HG02884 (cell line): ENCODE results near the gene TMEM45A.
"Not testable (repeated sequence)": the region's sequence is repeated elsewhere in the genome, so short reads cannot be mapped to it uniquely, and the experiment has no call there.

ENCODE experiments used
- ATAC-seq: cut with Tn5 transposase; IDR thresholded peaks from one replicate; pipeline ENCODE4 v1.9.1; 2021; ENCODE audit warnings: mild to moderate bottlenecking, moderate library complexity; ENCODE audit not compliant: unreplicated experiment

TMEM45A gene

DNA sequence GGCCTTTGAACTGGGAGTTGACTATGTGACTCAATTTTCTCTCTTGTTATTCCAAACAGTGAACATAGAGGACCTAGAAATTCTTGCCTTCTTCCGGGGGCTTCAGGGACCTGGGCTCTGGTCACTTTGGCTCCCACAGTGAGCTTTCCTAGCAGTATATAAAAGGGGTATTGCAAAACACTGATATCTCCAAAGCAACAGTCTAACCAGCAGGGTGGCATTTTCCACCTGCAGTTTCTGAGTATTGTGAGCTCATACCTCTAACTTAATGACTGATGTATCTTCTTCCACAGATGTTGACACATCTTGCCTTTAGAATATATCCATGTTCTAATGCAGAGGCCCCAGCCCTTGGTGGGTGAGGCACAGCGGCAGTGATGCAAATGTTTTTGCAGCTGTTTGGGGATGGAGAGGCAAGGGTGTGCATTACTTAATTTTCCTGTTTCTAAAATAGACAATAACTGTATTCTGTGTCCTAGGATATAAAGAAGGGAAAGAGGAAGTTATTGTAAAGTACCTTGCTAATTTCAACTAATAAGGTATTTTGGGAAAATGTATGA lies 71.3 kb downstream of the TMEM45A start:
- no peak for ATAC-seq

GRCh38 chr3:100570811-100571210 lies 78.4 kb downstream of the TMEM45A start:
- ATAC-seq, result no peak

DNA sequence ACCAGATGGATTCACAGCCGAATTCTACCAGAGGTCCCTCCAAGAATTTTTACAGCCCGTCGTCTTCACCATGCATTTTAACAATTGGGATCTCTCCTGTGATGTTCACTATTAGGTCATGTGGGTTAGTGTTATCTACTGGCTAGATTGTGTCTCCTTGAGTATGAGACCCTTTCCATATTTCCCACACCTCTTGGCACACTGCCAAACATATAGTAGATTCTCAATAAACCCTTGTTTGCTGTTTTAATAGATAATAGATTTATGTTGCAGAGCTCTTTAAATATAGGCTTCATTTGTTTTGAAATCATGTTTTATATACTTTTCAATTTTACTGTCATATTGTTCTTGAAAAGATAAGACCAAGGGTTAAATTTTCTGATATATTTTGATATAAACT lies 82.1 kb downstream of the TMEM45A start:
- ATAC-seq, result no peak

DNA sequence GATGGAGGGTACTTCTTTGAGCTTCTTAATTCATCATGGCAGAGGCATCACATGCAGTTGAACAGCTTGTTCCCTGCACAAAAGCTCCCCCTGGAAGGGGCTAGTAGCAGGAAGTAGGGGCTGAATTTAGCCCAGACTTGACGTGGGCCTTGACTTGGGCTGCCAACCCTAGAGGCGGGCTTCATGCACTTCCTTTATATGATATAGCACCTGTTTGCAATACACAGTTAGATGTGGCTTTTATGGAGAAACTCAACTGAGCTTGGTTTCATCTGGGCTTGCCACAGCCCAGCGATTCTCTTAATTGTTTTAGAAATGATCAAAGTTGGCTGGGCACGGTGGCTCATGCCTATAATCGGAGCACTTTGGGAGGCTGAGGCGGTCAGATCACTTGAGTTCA lies 83.3 kb downstream of the TMEM45A start:
- ATAC-seq, result no peak

DNA sequence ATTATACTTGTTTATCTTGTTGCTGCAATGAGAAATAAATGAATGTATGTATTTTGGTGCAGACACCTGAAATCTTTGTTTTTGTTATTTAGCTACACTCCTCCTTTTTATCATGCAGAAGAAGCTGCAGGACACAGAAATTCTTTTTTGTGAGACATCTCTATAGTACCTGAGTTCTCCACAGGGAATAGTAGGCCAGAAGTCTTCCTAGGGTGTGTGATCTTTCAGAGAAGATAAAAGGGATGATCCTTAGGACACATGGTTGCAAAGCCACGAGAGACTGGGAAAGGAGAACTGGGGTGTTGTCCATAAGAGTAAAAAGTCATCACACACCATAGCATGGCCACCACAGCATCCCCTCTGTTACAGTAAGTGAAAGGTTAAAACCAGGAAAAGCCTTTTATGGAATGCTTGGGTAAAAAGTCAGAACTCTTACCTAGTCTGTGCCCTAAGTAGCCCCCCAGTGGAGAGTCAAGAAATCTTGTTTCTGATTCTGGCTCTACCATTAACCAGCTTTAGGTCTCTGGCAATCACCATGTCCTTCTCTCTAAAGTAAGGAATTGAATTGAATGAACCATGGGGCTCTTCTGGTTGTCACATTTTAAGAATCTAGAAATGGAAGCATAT lies 85.1 kb downstream of the TMEM45A start:
- ATAC-seq, result no peak

DNA sequence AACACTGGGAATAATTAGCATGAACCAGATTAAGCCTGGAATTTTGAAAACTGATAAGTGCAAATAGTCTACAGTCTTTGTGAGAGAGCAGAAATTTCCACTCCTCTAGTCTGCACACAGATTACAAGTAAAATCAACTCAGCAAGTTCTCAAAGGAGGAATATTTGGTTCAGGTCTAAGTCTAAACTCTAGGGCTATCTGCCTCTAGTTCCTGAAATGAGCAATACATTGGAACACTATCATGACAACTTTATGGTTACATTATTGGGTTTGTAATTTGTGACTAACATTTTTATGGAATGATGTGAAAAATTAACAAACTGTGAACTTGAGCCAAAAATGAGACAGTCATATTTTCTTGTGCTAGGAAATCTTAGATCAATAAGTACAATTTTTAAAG lies 86.2 kb downstream of the TMEM45A start:
- ATAC-seq, result no peak

DNA sequence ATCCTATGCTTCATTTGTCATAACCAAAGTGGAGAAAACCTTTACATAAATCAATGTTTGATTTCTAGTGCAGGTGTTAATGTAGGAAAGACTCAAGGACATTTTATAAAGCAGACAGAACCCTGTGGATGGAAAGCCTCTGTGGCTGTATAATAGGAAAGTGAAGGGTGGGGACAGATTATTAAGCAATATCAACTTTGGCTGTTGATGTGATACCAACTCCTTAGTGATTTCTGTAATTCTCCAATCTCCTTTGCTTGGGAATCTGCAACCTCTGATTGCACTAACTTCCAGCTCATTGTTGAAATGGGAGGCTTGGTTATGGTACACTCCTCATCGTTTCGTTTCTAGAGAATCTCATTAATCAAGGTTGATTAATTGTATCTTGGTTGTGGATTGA lies 87.7 kb downstream of the TMEM45A start:
- ATAC-seq, result no peak

GRCh38 chr3:100581650-100582049 lies 89.2 kb downstream of the TMEM45A start:
- no peak for ATAC-seq

GRCh38 chr3:100582157-100582556 lies 89.7 kb downstream of the TMEM45A start:
- not testable (repeated sequence) for ATAC-seq

GRCh38 chr3:100584101-100584660 lies 91.8 kb downstream of the TMEM45A start:
- no peak for ATAC-seq

DNA sequence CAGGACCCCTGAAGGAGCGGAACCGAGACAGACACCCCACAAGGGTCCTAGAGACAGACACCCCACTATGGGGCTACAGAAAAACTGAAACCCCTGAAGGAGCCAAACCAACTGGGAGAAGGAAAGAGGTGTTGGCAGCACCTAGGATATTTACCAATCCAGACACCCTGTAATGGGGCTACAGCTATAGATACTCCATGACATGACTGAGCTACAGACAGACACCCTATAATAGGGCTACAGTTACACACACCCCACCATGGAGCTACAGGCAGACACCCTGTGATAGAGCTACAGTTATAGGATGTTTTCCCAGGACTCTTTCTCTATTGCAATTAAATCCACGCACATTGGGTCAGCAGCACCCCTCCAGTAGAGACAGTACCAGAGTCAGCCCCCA lies 94.4 kb downstream of the TMEM45A start:
- ATAC-seq, result no peak

DNA sequence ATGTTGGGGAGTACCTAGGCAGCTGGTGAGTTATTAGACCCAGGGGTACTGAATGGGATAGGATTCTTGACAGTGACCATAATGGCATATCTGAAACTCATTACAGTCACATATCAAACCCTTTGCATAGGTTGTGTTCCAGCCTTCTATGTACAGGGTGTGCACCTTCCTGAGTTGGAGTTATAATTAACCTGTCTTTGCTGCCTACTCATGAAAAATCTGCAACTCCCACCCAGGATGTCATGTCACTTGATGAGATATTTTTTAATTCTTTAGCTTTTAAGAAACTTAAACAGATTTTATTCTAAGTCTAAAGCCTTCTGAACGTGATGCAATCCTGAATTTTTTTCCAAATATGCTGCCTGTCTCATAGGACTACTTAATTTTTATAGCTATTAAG lies 95.8 kb downstream of the TMEM45A start:
- no peak for ATAC-seq

DNA sequence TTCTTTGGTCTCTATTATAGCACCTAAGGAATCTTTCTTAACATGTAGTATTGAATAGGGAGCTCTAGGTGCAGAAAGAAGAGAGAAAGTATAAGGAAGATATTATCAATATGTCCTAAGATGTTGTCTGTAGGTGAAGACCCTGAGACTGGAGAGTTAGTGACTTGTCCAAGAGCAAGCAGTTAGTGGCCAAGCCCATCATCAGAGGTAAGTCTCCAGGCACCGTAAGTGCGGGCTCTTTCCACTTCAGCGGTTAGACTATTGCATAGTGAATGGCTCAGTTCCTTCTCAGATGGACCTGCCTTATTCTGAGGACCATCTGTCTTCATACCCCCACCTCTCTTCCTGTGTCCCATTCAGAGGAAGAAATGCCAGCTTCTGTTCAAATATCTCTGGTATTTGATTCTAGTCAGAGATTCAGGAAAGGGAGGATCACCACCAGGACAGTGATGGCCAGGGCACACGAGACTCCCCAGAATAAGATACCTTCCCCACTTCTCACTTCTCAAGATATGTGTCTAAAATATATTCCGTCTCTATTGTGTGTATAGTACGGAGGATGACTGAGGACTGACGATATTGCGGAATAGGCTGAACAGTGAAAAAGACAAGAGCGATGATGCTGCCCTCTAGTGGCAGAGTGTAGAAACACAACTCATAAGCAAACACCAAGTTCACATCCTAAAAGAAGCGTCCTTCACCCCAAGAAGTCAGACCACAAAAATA lies 97.9 kb downstream of the TMEM45A start:
- ATAC-seq, result peak; percentile 84

DNA sequence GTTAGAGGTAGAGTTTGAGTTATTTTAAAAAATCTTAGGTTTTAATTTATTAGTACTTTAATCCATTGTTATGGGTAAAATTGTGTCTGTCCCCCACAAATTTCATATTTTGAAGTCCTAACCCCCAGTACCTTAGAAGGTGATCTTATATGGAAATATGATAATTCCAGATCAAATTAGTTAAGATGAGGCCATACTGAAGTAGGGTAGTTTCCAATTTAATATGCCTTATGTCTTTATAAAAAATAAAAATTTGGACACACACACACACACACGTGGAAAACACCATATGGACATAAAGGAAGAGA lies 98.4 kb downstream of the TMEM45A start:
- no peak for ATAC-seq

DNA sequence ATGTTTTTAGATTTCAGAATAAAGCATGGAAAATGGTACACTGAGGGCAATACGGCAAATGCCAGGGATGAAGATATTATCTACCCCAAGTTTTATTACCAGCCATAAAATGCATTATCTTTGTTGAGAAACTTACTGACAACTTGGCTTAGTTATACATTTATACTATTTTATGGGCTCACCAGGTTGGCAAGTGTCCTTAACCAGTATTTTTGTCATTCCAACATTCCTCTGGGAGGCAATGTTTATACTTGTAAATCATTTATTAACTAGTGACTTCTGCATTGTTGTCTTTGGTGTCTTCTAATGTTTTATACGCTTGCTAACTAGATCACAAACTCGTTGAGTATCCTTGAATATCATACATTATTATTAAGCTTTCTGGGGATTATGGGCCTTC lies 99.0 kb downstream of the TMEM45A start:
- no peak for ATAC-seq

DNA sequence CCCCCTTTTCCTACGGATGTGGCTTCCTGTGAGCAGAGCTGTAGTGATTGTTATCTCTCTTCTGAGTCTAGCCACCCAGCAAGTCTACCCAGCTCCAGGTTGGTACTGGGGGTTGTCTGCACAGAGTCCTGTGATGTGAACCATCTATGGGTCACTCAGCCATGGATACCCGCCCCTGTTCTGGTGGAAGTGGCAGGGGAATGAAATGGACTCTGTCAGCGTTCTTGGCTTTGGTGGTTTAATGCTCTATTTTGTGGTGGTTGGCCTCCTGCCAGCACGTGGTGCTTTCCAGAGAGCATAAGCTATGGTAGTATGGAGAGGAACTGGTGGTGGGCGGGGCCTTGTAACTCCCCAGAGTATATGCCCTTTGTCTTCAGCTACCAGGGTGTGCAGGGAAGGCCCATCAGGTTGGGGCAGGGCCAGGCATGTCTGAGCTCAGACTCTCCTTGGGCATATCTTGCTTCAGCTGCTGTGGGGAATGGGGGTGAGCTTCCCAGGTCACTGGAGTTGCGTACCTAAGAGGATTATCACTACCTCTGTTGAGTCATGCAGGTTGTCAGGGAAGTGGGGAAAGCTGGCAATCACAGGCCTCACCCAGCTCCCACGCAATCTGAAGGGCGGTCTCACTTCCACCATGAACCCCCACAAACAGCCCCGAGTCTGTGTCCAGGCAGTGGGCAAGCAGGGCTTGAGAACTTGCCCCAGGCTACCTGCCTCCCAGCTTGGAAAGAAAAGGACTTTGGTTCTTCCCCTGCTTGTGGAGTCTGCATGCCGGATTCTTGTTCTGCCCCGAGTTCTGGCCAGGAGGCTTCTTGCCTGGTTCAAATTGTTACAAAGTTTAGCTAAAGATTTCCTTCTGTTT lies 108.0 kb downstream of the TMEM45A start:
- ATAC-seq, result no peak

- peak; percentile 52 for ATAC-seq
Measured at GRCh38 chr3:100602506-100603444, 110.4 kb downstream of the TMEM45A start.

DNA sequence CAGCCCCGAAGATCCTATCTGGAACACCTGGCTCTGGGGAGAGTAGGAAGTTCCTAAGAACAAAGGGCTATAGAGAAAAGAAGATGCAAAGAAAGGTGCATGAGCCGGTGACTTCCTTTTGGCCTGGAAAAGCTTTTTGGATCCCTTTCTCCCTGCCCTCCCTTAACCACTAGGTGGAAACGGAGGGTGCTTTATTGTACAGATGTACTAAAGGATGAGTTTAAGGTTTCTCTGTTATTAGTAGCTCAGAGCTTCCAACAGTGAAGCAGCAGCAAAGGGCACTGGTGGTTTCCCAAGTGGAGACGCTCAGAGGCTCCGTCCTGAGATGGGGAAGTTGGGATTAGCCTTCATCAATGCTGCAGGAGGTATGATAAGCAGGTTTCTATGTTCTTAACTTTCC lies 111.0 kb downstream of the TMEM45A start:
- ATAC-seq, result peak; percentile 29

- no peak for ATAC-seq
Measured at GRCh38 chr3:100605358-100605757, 112.9 kb downstream of the TMEM45A start.

DNA sequence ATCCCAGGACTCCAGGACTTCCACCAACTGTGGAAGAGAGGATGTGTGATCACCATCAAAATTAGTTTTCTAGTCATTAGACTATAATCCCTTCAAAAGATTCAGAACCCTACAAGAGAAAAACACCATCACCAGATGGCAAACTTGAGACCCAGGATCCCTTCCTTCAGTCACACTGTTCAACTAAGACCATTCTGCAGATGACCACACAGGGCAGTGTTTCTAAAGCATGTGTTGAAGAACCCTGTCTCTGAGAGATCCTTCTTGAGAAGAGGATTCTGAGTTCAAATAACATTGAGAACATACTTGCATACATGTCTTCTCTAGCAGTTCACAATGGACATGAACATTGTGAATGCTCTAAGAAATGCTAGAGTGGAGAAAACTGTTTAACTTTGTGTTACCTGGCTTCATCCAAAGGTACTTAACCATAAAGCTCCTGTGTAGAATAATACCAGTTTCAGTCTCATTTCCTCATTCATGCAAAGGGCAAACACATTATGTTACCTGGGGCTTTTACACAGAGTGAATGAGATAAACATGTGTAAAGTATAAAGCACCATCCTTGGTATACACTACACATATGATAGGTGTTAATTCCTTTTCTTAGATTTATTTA lies 114.6 kb downstream of the TMEM45A start:
- ATAC-seq, result peak; percentile 76
